ENCODE results near the gene IVL.

The IVL gene

DNA sequence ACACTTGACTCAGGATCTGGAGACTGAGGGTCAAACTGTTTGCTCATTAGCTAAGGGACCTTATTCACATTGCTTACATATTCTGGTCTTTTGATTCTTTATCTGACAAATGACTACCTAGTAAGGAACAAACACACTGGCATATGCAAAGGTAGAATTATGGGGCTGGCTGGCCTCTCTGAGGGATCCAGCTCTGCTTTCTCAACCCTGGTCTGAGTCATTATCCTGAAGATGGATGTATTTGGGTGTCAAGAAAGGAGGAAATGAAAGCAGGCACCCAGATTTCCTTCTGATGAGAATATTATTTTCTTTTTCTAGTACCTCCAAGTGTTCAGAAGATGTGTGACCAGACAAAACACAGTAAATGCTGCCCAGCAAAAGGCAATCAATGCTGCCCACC, 24.3 kb upstream of the IVL start:
- Histone ChIP-seq H3K27ac (no peak overlapping the region), H3K36me3 (no peaks in the 10 kb centered on the region), H3K4me3 (no peak overlapping the region), H3K9me3 (no peaks in the 10 kb centered on the region), H3K27me3 (no peaks in the 10 kb centered on the region), H3K4me1 (peaks cover 0 to 33% (median 13%) of the 10 kb centered on the region in 4 donors)
- intact Hi-C loops (cut with DNase I; ENCODE audit: low total_unique reads): no loop called here
- TF ChIP-seq, protein P1, sequence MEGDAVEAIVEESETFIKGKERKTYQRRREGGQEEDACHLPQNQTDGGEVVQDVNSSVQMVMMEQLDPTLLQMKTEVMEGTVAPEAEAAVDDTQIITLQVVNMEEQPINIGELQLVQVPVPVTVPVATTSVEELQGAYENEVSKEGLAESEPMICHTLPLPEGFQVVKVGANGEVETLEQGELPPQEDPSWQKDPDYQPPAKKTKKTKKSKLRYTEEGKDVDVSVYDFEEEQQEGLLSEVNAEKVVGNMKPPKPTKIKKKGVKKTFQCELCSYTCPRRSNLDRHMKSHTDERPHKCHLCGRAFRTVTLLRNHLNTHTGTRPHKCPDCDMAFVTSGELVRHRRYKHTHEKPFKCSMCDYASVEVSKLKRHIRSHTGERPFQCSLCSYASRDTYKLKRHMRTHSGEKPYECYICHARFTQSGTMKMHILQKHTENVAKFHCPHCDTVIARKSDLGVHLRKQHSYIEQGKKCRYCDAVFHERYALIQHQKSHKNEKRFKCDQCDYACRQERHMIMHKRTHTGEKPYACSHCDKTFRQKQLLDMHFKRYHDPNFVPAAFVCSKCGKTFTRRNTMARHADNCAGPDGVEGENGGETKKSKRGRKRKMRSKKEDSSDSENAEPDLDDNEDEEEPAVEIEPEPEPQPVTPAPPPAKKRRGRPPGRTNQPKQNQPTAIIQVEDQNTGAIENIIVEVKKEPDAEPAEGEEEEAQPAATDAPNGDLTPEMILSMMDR (IDR thresholded peaks at IDR 0.05): no peak
- DNase-seq: no peak

DNA sequence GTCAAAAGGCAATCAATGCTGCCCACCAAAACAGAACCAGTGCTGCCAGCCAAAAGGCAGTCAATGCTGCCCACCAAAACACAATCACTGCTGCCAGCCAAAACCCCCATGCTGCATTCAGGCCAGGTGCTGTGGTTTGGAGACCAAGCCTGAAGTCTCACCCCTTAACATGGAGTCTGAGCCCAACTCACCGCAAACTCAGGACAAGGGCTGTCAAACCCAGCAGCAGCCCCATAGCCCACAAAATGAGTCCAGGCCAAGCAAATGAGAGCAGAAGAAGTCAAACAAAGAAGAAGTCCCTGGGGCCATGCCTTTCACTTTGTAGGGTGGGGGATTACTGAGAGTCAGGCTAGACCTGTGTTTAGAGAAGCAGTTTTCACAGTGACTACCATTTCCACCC, 23.8 kb upstream of the IVL start:
- DNase-seq: no peak
- Histone ChIP-seq H3K4me1 (peaks cover 0 to 33% (median 13%) of the 10 kb centered on the region in 4 donors), H3K27ac (no peak overlapping the region), H3K4me3 (no peak overlapping the region), H3K9me3 (no peaks in the 10 kb centered on the region), H3K27me3 (no peaks in the 10 kb centered on the region), H3K36me3 (no peaks in the 10 kb centered on the region)
- TF ChIP-seq, protein P1 (IDR thresholded peaks at IDR 0.05): no peak
- intact Hi-C loops (cut with DNase I; ENCODE audit: low total_unique reads): no loop called here

DNA sequence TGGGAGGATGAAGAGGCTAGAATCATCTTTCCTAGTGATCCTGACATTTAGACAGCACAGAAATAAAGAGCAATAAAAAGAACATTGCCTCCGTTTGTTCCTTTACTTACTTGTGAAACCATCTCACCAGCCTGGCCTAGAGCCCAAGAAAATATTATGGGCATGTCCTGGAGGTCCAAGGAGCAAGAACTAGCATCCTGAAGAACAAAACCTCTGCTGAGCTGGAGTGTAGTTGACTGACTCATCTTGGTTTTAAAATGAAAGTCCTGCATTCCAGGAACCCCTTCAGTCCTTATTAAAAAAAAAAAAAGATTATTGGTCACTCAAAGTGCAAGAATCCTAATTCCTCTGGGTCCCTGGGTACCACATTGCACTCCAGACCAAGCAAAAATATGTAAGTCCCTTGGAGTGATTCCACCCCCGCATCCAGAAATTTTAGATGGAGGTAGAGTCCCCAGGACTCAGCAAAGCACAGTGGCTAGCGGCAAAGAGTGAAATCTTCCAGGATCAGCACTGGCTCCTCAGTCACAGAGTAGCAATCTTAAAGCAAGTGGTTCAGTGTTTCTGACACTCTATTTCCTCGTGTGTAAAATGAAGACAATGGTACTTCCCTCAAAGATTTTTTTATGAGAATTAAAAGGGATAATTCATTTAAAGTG, 23.3 kb upstream of the IVL start:
- TF ChIP-seq, protein P1 (IDR thresholded peaks at IDR 0.05): no peak
- DNase-seq: no peak
- Histone ChIP-seq H3K4me1 (peaks cover 0 to 33% (median 13%) of the 10 kb centered on the region in 4 donors), H3K27me3 (no peaks in the 10 kb centered on the region), H3K36me3 (no peaks in the 10 kb centered on the region), H3K4me3 (no peak overlapping the region), H3K27ac (no peak overlapping the region), H3K9me3 (no peaks in the 10 kb centered on the region)
- intact Hi-C loops (cut with DNase I; ENCODE audit: low total_unique reads): no loop called here

DNA sequence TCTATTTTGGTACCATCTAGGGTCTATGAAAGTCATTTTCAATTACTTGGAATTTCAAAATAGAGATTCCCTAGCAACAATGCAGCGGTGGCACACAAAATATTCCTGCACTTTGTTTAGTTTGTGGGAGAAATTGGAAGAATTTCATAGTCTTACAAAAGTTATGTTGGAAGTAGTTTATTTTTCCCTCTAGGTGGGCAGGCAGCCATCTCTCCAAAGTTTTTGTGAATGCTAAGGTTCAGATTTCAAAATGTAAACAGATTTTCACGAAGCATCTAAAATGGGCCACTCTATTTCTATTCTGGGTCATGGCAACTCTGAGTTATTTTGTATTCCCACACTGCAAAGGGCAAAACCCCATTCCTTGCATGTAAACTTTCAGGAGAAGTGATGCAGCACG, 22.3 kb upstream of the IVL start:
- TF ChIP-seq, protein P1 (IDR thresholded peaks at IDR 0.05): no peak
- intact Hi-C loops (cut with DNase I; ENCODE audit: low total_unique reads): no loop called here
- Histone ChIP-seq H3K4me3 (no peak overlapping the region), H3K27ac (no peak overlapping the region), H3K36me3 (no peaks in the 10 kb centered on the region), H3K27me3 (no peaks in the 10 kb centered on the region), H3K9me3 (no peaks in the 10 kb centered on the region), H3K4me1 (peaks cover 0 to 33% (median 13%) of the 10 kb centered on the region in 4 donors)
- DNase-seq: no peak

DNA sequence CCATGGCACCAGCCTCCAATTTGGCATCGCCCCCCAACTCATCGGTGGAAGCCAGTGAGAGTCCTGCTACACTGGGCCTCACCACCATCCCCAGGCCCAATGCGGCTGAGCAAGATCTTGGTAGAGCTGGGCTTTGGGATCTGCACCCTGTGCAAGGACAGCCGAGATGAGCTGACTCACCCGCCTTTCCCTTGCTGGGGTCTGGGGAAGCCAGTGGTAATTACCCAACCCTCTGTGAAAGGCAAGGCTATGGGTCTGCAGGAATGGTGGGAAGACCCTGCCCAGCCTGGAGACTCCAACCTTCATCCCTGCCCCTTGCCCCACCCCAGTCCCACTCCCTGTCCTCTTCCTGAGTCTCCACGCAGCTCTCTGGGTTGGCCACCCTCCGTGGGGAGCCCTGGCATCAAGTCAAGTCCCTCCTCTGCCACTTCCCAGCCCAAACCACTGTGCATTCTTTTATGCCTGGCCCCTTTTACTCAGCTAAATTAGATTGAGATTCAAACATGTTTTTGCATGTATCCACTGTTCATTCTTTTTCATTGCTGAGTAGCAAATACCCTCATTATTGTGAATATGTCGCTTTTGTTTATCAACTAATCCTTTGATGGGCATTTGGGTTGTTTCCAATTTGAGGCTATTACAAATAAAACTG, 21.5 kb upstream of the IVL start:
- intact Hi-C loops (cut with DNase I; ENCODE audit: low total_unique reads): no loop called here
- TF ChIP-seq, protein P1 (IDR thresholded peaks at IDR 0.05): no peak
- Histone ChIP-seq H3K4me3 (no peak overlapping the region), H3K4me1 (peaks cover 0 to 33% (median 13%) of the 10 kb centered on the region in 4 donors), H3K9me3 (no peaks in the 10 kb centered on the region), H3K36me3 (no peaks in the 10 kb centered on the region), H3K27ac (no peak overlapping the region), H3K27me3 (no peaks in the 10 kb centered on the region)
- no peak for DNase-seq

Measured in tibial artery (tissue), 4 donors.